GM10248 (cell line): ENCODE results near the gene CCDC17.

Source experiments
- CTCF ChIA-PET: fragments of 300-600 bp; sonication (Branson Sonifier 250); formaldehyde crosslinking; extraction: SDS; loops from one replicate; lab custom pipeline; 2021; ENCODE audit warnings: antibody characterized with exemption; lab: Yijun Ruan, JAX
- POLR2A ChIA-PET: fragments of 350-650 bp; sonication (Branson Sonifier 250); formaldehyde crosslinking; extraction: SDS; loops from one replicate; lab custom pipeline; 2020; ENCODE audit warnings: antibody characterized with exemption; lab: Yijun Ruan, JAX
- DNase-seq: peaks from one replicate; pipeline ENCODE4 v3.0.0; 2012; ENCODE audit errors: extremely low spot score
- CTCF ChIP-seq: IDR thresholded peaks from 2 replicates; pipeline ENCODE4 v1.5.1; 2012; ENCODE audit warnings: mild to moderate bottlenecking, low read depth; ENCODE audit errors: extremely low read depth, missing control alignments, control extremely low read depth

Gene CCDC17

DNA sequence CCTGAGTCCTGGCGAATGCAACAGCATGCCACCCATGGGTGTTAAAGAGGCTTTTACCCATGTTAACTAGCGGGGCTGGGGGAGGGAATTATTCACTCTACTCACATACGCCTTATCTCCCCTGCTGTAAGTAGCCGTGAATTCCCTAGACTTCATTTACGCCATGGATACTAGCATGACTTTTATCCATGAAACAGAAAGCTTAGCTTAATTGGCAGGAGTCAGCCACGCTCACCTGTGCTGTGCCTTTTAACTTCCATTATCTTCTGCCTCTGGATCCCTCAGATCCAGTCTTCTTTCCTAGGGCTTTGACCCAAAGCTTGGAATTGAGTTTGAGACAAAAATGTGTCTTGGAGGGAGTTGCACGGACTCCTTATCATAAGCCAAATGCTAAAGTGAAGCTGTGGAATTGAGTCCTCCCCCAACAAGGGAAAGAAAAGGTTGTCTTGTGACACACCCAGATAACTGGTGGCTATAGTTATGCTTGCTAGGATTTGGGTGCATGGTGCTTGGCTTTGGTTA is 49.7 kb downstream of the CCDC17 start:
- POLR2A ChIA-PET: interaction anchor here (1.8 kb wide), 1 partner anchor 10 kb away, joined by 6 read pairs; the partner anchor contains the start of gene NASP
- CTCF ChIA-PET: interaction anchor here (0.8 to 1.8 kb wide), 5 partner anchors 8 to 214 kb away, joined by 3 to 9 read pairs (median 3); no protein-coding TSS in a partner anchor

GRCh38 chr1:45573231-45573804 is 50.5 kb downstream of the CCDC17 start:
- no peak for DNase-seq
- no peak for TF ChIP-seq CTCF
- CTCF ChIA-PET: interaction anchor here (1.2 to 7.9 kb wide), 2 partner anchors 8 to 60 kb away, joined by 6 to 130 read pairs; partner anchors contain the start of gene NASP
- POLR2A ChIA-PET: no interaction called here

More for the DNA sequence above, 49.7 kb downstream of the CCDC17 start:
- TF ChIP-seq CTCF: no peak
- no peak for DNase-seq

- CTCF ChIA-PET: interaction anchor here (0.9 to 7.9 kb wide), 24 partner anchors 8 to 654 kb away, joined by 3 to 130 read pairs (median 11); partner anchors contain the start of genes AKR1A1, MMACHC, NASP and PRDX1
- POLR2A ChIA-PET: interaction anchor here (1.0 to 2.3 kb wide), 2 partner anchors 14 to 49 kb away, joined by 3 to 9 read pairs; partner anchors contain the start of gene PRDX1
These were observed 53.2 kb downstream of the CCDC17 start for GRCh38 chr1:45570631-45571030.

More at GRCh38 chr1:45570631-45571030, 53.2 kb downstream of the CCDC17 start:
- DNase-seq: no peak
- TF ChIP-seq CTCF: no peak
